ENCODE data around the gene PGM2.
"Not testable (repeated sequence)": the region's sequence is repeated elsewhere in the genome, so short reads cannot be mapped to it uniquely, and the experiment has no call there.

The PGM2 gene

GRCh38 chr4:37826295-37827029 lies at the start of gene PGM2:
Gene PGM2, plus strand, starts transcription at chr4:37826686. Its CDS starts 47 bp downstream, at chr4:37826733.
- peak; percentile 94 for DNase-seq

DNA sequence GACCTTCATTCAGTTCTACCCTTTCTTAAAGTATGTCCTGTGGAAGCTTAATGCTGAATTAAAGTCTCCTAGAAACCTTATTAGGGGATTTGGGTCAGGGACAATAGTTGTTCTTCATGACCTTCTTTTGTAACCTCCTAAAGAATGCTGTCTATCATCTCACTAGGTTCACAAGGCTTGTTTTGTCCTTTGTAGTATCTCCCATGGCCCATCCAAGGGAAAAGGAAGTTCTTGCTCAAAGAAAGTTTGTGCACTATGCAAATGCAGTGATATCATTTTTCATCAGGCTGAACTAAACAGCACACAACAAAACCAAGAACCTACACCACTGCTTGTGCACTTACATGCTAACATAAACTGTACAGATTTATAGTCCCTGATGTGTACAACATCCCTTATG lies 46.6 kb upstream of the PGM2 start:
- no peak for DNase-seq

- DNase-seq = peak; percentile 4
Measured at GRCh38 chr4:37780444-37781130, 45.9 kb upstream of the PGM2 start.

DNA sequence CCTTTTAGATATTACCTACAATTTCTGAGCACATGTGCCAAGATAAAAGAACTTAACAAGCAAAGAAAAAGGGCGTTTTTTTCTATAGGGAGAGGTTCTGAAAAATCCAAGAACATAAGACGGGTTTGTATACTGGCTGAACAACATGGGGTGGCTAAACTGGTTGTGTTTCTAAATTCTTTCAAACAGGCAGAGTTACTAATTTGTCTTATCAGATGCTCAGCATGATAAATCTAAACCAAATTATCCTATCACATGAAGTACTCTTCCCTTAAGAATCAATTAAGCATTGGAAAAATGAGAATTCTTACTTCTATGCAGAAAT lies 45.4 kb upstream of the PGM2 start:
- DNase-seq = no peak

DNA sequence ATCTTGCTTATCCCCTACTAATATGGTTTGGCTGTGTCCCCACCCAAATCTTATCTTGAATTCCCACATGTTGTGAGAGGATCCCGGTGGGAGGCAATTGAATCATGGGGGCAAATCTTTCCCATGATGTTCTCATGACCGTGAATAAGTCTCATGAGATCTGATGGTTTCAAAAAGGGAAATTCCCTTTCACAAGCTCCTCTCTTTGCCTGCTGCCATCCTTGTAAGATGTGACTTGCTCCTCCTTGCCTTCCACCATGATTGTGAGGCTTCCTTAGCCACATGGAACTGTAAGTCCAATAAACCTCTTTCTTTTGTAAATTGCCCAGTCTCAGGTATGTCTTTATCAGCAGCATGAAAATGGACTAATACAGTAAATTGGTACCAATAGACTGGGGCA lies 40.2 kb upstream of the PGM2 start:
- DNase-seq = not testable (repeated sequence)

DNA sequence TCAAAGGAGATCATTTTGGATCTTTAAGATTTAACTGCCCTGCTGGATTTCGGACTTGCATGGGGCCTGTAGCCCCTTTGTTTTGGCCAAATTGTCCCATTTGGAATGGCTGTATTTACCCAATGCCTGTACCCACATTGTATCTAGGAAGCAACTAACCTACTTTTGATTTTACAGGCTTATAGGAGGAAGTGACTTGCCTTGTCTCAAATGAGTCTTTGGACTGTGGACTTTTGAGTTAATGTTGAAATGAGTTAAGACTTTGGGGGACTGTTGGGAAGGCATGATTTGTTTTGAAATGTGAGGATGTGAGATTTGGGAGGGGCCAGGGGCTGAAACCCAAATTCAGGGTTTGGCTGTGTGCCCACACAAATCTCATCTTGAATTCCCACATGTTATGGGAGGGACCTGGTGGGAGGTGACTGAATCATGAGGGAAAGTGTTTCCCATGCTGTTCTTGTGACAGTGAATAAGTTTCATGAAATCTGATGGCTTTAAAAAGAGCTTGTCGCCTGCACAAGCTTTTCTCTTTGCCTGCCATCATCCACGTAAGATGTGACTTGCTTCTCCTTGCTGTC lies 38.5 kb upstream of the PGM2 start:
- not testable (repeated sequence) for DNase-seq

DNA sequence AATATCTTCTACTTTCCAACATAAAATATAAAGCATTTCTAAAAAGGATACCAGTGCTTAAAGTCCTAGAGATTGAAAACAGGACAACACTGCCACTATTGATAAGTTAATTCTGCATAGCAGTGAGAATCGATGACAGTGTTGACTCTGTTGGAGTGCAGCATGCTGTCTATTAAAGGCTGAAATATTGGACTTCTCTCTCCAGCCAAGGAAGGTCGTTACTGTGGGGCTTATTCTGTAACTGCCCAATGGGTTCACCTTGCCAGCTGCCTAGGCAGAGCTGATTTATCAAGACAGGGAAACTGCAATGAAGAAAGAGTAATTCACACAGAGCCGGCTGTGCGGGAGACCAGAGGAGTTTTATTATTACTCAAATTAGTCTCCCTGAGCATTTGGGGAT lies 37.7 kb upstream of the PGM2 start:
- no peak for DNase-seq

- no peak for DNase-seq
Measured at GRCh38 chr4:37792241-37792640, 34.2 kb upstream of the PGM2 start.

GRCh38 chr4:37793562-37793961 lies 32.9 kb upstream of the PGM2 start:
- no peak for DNase-seq

DNA sequence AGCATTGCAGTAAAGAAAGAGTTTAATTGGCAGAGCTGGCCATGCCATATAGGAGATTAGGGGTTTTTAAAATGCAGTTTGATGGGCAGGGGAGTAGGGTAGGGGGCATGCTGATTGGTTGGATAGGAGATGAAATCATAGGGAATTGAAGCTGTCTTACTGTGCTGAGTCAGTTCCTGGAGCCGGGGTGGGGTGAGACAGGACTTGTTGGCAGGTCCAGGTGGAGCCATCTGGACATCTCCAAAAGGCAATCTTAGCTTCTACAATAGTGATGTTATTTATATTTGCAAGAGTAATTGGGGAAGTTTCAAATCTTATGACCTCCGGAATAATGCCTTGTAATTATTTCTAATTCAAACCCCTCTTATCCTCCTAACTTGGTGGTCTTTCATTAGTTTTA lies 32.4 kb upstream of the PGM2 start:
- DNase-seq = no peak

- DNase-seq = no peak
Measured at GRCh38 chr4:37795581-37796195, 30.8 kb upstream of the PGM2 start.

DNA sequence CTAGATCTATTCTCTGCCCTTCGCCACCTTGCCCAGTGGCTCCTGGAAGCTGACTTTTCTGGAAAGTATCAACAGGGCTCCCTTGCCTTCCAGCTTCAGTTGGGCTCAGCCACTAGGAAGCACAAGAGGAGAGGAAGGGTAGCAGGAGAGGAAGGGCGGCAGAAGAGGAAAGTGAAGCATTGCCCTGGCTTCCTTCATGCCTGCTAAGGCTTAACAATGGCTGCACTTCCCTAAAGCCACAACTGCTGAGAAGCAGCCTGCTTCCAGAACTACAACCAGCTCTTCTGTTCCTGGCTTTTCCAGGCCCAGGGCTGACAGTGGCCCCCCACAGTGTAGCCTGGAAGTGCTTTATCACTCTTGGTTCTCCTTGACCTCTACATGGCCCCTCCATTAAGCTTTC lies 29.1 kb upstream of the PGM2 start:
- DNase-seq = no peak

DNA sequence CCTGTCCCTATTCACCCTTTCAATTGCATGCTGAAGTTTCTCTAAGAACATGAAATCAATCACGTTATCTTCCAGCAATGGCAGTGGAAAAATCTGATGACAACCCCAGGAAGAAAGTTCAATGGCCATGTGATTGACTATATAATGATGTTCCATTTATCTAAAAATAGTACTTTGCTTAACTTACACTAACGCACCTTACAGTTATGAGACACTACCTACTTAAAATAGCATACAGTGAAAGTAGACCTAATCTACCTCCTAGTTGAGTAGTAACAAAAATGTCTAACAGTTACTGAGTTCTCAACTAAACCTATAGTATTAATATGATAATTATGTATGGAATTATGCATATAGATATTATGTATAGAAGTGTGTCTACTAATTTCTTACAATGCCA lies 28.6 kb upstream of the PGM2 start:
- DNase-seq = no peak

GRCh38 chr4:37798616-37799015 lies 27.9 kb upstream of the PGM2 start:
- DNase-seq = no peak

- DNase-seq = no peak
Measured at GRCh38 chr4:37799941-37800554, 26.4 kb upstream of the PGM2 start.

GRCh38 chr4:37802068-37802666 lies 24.3 kb upstream of the PGM2 start:
- no peak for DNase-seq

- DNase-seq = no peak
Measured at GRCh38 chr4:37803348-37803973, 23.0 kb upstream of the PGM2 start.

- no peak for DNase-seq
Measured at GRCh38 chr4:37805091-37805490, 21.4 kb upstream of the PGM2 start.

DNA sequence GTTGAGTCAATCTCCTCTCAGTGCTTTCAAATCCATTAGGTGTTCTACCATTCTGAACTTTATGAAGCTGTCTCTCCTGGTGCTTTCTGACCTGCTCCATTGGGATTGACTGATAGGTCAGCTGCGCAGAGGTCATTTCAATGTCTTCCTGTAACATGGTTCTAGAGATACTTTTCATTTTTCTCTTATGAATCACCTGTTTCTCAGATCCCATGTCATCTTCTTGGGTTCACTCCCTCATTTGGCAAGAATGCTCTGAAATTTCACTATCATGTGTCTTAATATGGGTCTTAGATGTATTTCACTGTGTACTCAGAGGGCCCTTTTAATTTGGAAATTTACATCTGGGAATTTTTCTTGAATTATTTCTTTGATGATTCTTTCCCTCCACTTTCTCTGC lies 13.8 kb upstream of the PGM2 start:
- DNase-seq = no peak

GRCh38 chr4:37815591-37815990 lies 10.9 kb upstream of the PGM2 start:
- no peak for DNase-seq

DNA sequence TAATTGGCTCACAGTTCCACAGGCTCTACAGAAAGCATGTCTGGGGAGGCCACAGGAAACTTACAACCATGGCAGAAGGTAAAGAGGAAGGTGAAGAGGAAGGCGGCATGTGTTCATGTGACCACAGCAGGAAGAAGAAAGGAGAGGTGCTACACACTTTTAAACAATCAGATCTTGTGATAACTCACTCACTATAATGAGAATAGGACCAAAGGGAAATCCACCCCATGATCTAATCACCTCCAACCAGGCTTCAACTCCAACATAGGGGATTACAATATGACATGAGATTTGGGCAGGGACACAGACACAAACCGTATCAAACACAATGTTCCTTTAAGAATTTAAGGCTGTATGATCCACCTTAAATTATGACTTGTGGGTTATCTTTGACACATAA lies 10.5 kb upstream of the PGM2 start:
- DNase-seq = no peak

- DNase-seq = no peak
Measured at GRCh38 chr4:37816719-37817118, 9.8 kb upstream of the PGM2 start.

GRCh38 chr4:37818752-37819151 lies 7.7 kb upstream of the PGM2 start:
- no peak for DNase-seq
